Stimulated activated CD4-positive, alpha-beta T cell treated with anti-CD3 and anti-CD28 coated beads, Interleukin-12 subunit alpha, Interleukin-12 subunit beta, amount 100 ng/mL, for 4 hours (primary cell): ENCODE measurements around the gene NDUFC1.

Experiments used
- DNase-seq: peaks from one replicate; pipeline ENCODE4 v3.0.0-alpha.2; 2020

The NDUFC1 gene

GRCh38 chr4:139246166-139246565, 56.1 kb downstream of the NDUFC1 start:
- DNase-seq = no peak

DNA sequence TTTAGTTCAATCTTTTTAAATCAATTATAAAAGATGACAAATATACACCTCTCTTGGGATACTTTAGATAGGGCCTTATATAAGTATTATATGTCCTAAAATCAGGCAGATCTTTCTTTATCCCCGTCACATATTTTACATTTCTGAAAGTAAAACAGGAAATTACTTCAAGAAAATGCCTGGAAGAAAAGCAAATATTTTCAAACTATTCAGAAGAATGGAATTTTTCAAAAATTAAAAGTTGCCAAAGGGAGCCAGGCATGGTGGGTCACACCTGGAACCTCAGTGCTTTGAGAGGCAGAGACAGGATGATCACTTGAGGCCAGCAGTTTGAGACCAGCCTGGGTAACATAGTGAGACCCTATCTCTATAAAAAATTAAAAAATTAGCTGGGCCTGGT, 56.7 kb downstream of the NDUFC1 start:
- no peak for DNase-seq

GRCh38 chr4:139243448-139244365, 58.6 kb downstream of the NDUFC1 start:
- no peak for DNase-seq

DNA sequence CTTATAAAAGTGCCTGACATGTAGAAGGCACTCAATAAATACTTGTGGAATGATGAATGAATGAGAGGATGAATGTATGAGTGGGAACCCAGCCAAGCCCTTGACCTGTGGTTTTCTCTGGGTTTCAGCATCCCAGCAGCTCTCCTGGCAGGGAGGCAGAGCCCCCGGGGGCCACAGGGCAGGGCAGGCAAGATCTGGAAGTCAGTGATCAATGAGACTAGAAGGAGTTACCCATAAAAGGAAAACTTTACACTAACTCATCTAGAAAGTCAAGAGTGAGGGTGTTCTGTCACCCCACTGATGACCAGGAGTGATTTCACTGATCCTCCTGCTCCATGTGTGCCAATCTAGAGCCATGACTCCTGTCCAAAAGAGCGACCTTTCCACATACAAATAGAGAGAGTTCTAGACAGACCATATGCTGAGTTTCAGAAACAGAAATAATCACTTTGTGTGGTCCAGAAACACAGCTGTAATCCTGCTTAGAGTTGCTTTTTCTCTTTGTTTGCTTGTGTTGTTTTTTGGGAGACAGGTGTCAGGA, 59.7 kb downstream of the NDUFC1 start:
- no peak for DNase-seq

DNA sequence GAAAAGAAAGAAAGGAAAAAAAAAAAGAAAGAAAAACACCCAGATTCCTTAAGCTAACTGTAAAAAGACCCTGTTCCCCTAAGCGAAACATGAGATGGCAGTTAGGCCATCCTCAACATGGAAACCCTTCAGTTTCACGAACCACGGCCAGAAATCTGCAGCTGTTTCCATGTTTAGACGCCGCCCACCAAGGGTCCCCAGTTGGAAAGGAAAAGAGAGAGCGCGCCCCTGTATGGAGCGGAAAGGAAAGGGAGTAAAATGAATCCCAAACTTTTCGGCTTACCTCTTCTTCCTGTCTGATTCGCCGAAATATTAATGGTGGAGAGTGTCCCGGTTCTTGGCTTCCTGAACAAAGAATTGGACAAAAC, 60.5 kb downstream of the NDUFC1 start:
- DNase-seq = no peak

DNA sequence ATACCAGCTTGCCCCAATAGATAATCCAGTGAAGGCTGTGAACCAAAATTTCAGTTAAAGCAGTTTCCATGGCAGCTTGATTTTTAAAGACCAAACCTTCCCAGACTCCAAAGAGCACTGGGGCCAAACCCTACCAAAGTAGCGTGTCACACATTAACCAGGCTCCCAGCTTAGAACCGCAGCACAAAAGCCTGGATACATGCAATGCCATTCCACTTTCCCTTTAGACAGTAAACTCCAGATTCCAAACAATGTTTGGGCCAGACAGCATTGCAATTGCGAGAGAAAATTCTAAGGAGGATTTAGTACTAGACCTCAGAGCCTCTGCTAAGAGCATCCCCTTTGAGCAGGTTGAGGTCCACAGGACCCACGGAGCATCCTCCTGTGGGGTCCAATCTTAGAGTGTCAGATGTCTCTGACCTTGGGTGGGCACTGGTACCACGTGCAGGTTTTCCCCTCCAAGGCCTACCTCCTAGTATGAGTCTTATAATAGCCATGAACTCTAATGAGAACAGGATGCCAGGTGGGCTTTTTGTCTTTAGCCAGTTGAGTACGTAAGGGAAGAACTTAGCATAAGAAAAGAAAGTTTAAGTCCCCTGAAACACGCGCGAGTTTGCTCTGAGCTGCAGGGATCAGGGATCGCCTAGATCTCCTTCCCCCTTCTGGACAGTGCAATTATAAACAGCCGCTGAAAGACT, 61.0 kb downstream of the NDUFC1 start:
- no peak for DNase-seq
